Measurements from ENCODE around the gene LRIG3.

DNA sequence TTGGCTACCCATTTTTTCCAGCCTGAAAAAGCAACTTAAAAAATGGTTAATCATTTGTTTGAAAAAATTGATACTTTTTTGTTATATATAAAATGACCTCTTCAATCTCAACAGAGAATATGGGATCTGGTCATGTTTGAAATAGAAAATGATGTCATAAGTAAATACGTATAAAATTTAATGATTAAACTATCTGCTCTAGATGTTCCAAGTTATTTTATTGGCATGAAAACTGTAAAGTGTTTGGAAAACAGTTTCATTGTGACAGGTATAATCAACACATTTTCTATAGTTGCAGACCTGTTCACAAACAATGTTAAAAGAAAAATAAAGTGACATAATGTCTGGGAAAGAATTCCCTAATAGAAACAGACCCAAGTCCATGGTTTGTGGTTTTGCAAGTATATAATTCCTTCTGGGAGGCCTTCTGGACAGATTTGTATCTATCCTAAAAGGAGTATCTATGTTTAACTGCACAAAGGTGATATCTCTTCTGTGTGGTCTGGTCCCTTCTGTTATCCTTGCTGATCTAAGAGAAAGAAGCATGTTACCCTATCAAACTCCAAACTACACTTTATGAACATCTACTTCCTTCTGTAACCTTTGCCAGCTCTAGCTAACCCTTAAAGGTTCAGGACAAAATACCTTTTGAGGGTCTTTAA is 39.5 kb upstream of the LRIG3 start:
- TF ChIP-seq CTCF (IDR thresholded peaks at IDR 0.05) (no peak), POLR2A (IDR thresholded peaks at IDR 0.05) (no peak)

Data from thyroid gland (tissue), 4 donors.